ENCODE data around the gene TRIM32.

- TF ChIP-seq CTCF (conservative IDR thresholded peaks at IDR 0.05; ENCODE audit: low read length), result no peak
- no peak for TF ChIP-seq EZH2phosphoT487 (IDR thresholded peaks at IDR 0.05; ENCODE audit: borderline replicate concordance, low read depth, low read length)
Measured at GRCh38 chr9:116686135-116686534, 970 bp upstream of the TRIM32 start.
